HepG2 (cell line): ENCODE results near the gene RGS6. TPM values are rescaled to one million over a fixed set of nuclear protein-coding genes. Genes with fewer than 3 reads are reported as not detected.

ENCODE experiments used
- ATAC-seq: fragments of 200-7000 bp; cut with Tn5 transposase; 3 replicates; pipeline ENCODE4 v1.9.1; 2020; ENCODE audit warnings: mild to moderate bottlenecking, moderate library complexity
- BruUV-seq: library from RNA; stranded (reverse); fragments of 400-500 nt; replicated peaks from 2 replicates; lab custom pipeline; 2021; lab: Mats Ljungman, UMichigan
- CTCF ChIA-PET: fragments of 300-600 bp; formaldehyde crosslinking; extraction: SDS; loops from one replicate; lab custom pipeline; 2021; ENCODE audit warnings: low total read pairs, inconsistent platforms, low intra/inter-chr PET ratio; lab: Yijun Ruan, JAX
- POLR2A ChIA-PET: fragments of 350-600 bp; sonication (Branson Sonifier 250); formaldehyde crosslinking; loops from one replicate; lab custom pipeline; 2020; ENCODE audit warnings: antibody characterized with exemption, inconsistent platforms; lab: Yijun Ruan, JAX
- DNase-seq: peaks from one replicate; pipeline ENCODE4 v3.0.0-alpha.2; 2015; ENCODE audit warnings: low spot score
- FAIRE-seq: peaks from 3 replicates; lab custom pipeline; 2011; peaks lifted over from hg19 to GRCh38; lab: Jason Lieb, UNC
- H2AFZ ChIP-seq: one replicate; pipeline ENCODE4 v1.6.1; 2011; ENCODE audit warnings: low read length, inconsistent platforms
- H3K27ac ChIP-seq: fragments of 300-600 bp; 3 replicates; pipeline ENCODE4 v1.8.0; 2011; ENCODE audit warnings: mixed run types, mild to moderate bottlenecking, mixed read lengths, low read length, inconsistent platforms; ENCODE audit not compliant: insufficient read depth; ENCODE audit errors: extremely low read length
- H3K27me3 ChIP-seq, 2 experiments: fragments of 200-600 bp in 1 of 2; 2 replicates in 1 of 2; 3 replicates in 1 of 2; pipeline versions ENCODE4 v1.6.0 to v1.8.0; 2011; ENCODE audit warnings: low read length in 2 of 2, mild to moderate bottlenecking in 2 of 2, moderate library complexity in 2 of 2, inconsistent platforms in 1 of 2; ENCODE audit not compliant: insufficient read depth in 2 of 2, control insufficient read depth in 1 of 2
- H3K36me3 ChIP-seq, 2 experiments: fragments of 200-600 bp in 1 of 2; replicated peaks in 1 of 2; 2 replicates in 1 of 2; 3 replicates in 1 of 2; pipeline versions ENCODE4 v1.5.1 to v1.8.0; 2011; ENCODE audit warnings: low read length in 2 of 2, inconsistent platforms in 1 of 2; ENCODE audit not compliant: insufficient read depth in 2 of 2, control insufficient read depth in 1 of 2
- H3K4me1 ChIP-seq: 2 replicates; pipeline ENCODE4 v1.5.1; 2012; ENCODE audit warnings: low read length, inconsistent platforms; ENCODE audit not compliant: insufficient read depth
- H3K4me2 ChIP-seq: 2 replicates; pipeline ENCODE4 v1.6.0; 2011; ENCODE audit warnings: low read depth, low read length, inconsistent platforms
- H3K4me3 ChIP-seq, 3 experiments: fragments of 200-600 bp in 1 of 3; sonication (generic), shearing (Covaris generic) in 1 of 3; replicated peaks in 1 of 3; 2 replicates each; pipeline ENCODE4 v1.5.1; 2011 to 2016; ENCODE audit warnings: low read length in 3 of 3, inconsistent platforms in 2 of 3, low read depth in 2 of 3, mild to moderate bottlenecking in 2 of 3, control low read depth in 1 of 3, mixed read lengths in 1 of 3; ENCODE audit not compliant: insufficient read depth in 1 of 3
- H3K79me2 ChIP-seq: one replicate; pipeline ENCODE4 v1.6.1; 2011; ENCODE audit warnings: low read length, inconsistent platforms; ENCODE audit not compliant: insufficient read depth
- H3K9ac ChIP-seq: 2 replicates; pipeline ENCODE4 v1.6.0; 2011; ENCODE audit warnings: mild to moderate bottlenecking, low read depth, low read length, inconsistent platforms; ENCODE audit not compliant: insufficient read depth
- H3K9me3 ChIP-seq: 2 replicates; pipeline ENCODE4 v1.5.1; 2012; ENCODE audit warnings: mild to moderate bottlenecking, low read length
- H4K20me1 ChIP-seq: 2 replicates; pipeline ENCODE4 v1.6.0; 2011; ENCODE audit warnings: inconsistent platforms, mild to moderate bottlenecking, low read length, moderate library complexity; ENCODE audit not compliant: insufficient read depth
- DNMT1 ChIP-seq: sonication (generic); formaldehyde crosslinking; IDR thresholded peaks from 2 replicates; pipeline ENCODE4 v1.5.1; 2020; ENCODE audit warnings: mild to moderate bottlenecking, missing genetic modification reagents
- MEF2D ChIP-seq: sonication (generic); formaldehyde crosslinking; IDR thresholded peaks from 2 replicates; pipeline ENCODE4 v1.5.1; 2020; ENCODE audit warnings: mild to moderate bottlenecking, missing genetic modification reagents
- POLR2AphosphoS2 ChIP-seq: IDR thresholded peaks from 2 replicates; pipeline ENCODE4 v1.6.1; 2011; ENCODE audit warnings: low read depth, low read length, improper control_type of control experiment
- XRCC5 ChIP-seq: fragments of 200-400 bp; formaldehyde crosslinking; optimal IDR thresholded peaks from 2 replicates; pipeline ENCODE3; 2017; ENCODE audit warnings: mild to moderate bottlenecking, low read length
- ZNF570 ChIP-seq: sonication (generic); formaldehyde crosslinking; IDR thresholded peaks from 2 replicates; pipeline ENCODE4 v1.4.0; 2020; ENCODE audit warnings: mild to moderate bottlenecking, missing genetic modification reagents, borderline replicate concordance
- ZNF703 ChIP-seq: sonication (generic); formaldehyde crosslinking; IDR thresholded peaks from 2 replicates; pipeline ENCODE4 v1.5.1; 2020; ENCODE audit warnings: missing genetic modification reagents, mild to moderate bottlenecking, moderate library complexity, borderline replicate concordance
- WGBS: methylation state at CpG from one replicate; pipeline ENCODE4 v1.1.6; 2017; ENCODE audit warnings: low lambda C conversion rate; 5-methylcytosine and 5-hydroxymethylcytosine counted together
- in situ Hi-C: cut with HindIII; loops from 2 replicates; pipeline ENCODE4 v1.10.0; 2017; ENCODE audit warnings: low pct_unique_long_range_greater_than_20kb; ENCODE audit not compliant: extremely low pct_ligation_motif_present
- intact Hi-C: fragments of 100-400 bp; cut with micrococcal nuclease; formaldehyde crosslinking; loops from one replicate; pipeline ENCODE4 v1.10.0; 2022; ENCODE audit not compliant: unreplicated experiment
- polyA plus RNA-seq, 8 experiments: library from polyadenylated mRNA; depleted of rRNA in 3 of 8; stranded (reverse) in 7 of 8; unstranded in 1 of 8; fragments of >200 nt; fragmentation: Illumina TruSeq in 4 of 8; extraction: Trizol in 4 of 8; gene quantifications; 2 replicates each; pipeline versions ENCODE4 v1.2.1 to v1.2.3, GENCODE V29; 2011 to 2016; ENCODE audit warnings: low read depth in 4 of 8, missing spikeins in 1 of 8, mixed read lengths in 1 of 8; ENCODE audit not compliant: insufficient read depth in 1 of 8
- total RNA-seq, 5 experiments: library from RNA; depleted of rRNA; stranded (reverse); fragments of >200 nt; fragmentation: Illumina TruSeq; extraction: Trizol; gene quantifications; 2 replicates each; pipeline ENCODE4 v1.2.3, GENCODE V29; 2016; ENCODE audit warnings: low read depth in 1 of 5
- TF ChIP-seq, protein P1 (sequence below): IDR thresholded peaks from 2 replicates; pipeline ENCODE4 v1.6.1; 2012; ENCODE audit warnings: low read length, improper control_type of control experiment
- TF ChIP-seq, protein P2 (sequence below): sonication (generic); formaldehyde crosslinking; IDR thresholded peaks from 2 replicates; pipeline ENCODE4 v1.9.0; 2021; ENCODE audit warnings: missing genetic modification reagents, borderline replicate concordance

The RGS6 gene
- total and polyA plus RNA-seq, 2 of the 13 experiments (the other 11 are each of a cell fraction or from before 2014, with no cell fraction given), result not detected

- no peaks in the 10 kb centered on the region for H3K4me1 ChIP-seq
- H3K27ac ChIP-seq, result no peak overlapping the region
- H4K20me1 ChIP-seq, result no peaks in the 10 kb centered on the region
- no peak overlapping the region for H3K9ac ChIP-seq
- BruUV-seq, result no TSS peak
- DNase-seq, result no peak
- no peak for TF ChIP-seq ZNF703
- TF ChIP-seq POLR2AphosphoS2, result no peak
- no peak for TF ChIP-seq XRCC5
- TF ChIP-seq, protein P1, sequence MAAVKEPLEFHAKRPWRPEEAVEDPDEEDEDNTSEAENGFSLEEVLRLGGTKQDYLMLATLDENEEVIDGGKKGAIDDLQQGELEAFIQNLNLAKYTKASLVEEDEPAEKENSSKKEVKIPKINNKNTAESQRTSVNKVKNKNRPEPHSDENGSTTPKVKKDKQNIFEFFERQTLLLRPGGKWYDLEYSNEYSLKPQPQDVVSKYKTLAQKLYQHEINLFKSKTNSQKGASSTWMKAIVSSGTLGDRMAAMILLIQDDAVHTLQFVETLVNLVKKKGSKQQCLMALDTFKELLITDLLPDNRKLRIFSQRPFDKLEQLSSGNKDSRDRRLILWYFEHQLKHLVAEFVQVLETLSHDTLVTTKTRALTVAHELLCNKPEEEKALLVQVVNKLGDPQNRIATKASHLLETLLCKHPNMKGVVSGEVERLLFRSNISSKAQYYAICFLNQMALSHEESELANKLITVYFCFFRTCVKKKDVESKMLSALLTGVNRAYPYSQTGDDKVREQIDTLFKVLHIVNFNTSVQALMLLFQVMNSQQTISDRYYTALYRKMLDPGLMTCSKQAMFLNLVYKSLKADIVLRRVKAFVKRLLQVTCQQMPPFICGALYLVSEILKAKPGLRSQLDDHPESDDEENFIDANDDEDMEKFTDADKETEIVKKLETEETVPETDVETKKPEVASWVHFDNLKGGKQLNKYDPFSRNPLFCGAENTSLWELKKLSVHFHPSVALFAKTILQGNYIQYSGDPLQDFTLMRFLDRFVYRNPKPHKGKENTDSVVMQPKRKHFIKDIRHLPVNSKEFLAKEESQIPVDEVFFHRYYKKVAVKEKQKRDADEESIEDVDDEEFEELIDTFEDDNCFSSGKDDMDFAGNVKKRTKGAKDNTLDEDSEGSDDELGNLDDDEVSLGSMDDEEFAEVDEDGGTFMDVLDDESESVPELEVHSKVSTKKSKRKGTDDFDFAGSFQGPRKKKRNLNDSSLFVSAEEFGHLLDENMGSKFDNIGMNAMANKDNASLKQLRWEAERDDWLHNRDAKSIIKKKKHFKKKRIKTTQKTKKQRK, result no peak
- no peak for TF ChIP-seq MEF2D (CRISPR knock-in tag)
- TF ChIP-seq, protein P2, sequence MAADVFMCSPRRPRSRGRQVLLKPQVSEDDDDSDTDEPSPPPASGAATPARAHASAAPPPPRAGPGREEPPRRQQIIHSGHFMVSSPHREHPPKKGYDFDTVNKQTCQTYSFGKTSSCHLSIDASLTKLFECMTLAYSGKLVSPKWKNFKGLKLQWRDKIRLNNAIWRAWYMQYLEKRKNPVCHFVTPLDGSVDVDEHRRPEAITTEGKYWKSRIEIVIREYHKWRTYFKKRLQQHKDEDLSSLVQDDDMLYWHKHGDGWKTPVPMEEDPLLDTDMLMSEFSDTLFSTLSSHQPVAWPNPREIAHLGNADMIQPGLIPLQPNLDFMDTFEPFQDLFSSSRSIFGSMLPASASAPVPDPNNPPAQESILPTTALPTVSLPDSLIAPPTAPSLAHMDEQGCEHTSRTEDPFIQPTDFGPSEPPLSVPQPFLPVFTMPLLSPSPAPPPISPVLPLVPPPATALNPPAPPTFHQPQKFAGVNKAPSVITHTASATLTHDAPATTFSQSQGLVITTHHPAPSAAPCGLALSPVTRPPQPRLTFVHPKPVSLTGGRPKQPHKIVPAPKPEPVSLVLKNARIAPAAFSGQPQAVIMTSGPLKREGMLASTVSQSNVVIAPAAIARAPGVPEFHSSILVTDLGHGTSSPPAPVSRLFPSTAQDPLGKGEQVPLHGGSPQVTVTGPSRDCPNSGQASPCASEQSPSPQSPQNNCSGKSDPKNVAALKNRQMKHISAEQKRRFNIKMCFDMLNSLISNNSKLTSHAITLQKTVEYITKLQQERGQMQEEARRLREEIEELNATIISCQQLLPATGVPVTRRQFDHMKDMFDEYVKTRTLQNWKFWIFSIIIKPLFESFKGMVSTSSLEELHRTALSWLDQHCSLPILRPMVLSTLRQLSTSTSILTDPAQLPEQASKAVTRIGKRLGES (CRISPR knock-in tag), result no peak
- no peak for TF ChIP-seq DNMT1 (CRISPR knock-in tag)
- no peak for TF ChIP-seq ZNF570 (CRISPR knock-in tag)
- WGBS, result 1% methylated on average over 4 of the region's 4 CpGs
- H2AFZ ChIP-seq, result no peak overlapping the region
- in situ Hi-C loops (no loop called here), intact Hi-C loops (no loop called here)
- no peak for FAIRE-seq
- peaks cover 31% of the 10 kb centered on the region for H3K9me3 ChIP-seq
- POLR2A ChIA-PET, result no interaction called here
- H3K4me3 ChIP-seq, result no peak overlapping the region
- ATAC-seq, result no peak
- H3K27me3 ChIP-seq, result no peaks in the 10 kb centered on the region
- CTCF ChIA-PET, result no interaction called here
- H3K79me2 ChIP-seq, result no peaks in the 10 kb centered on the region
- H3K4me2 ChIP-seq, result no peak overlapping the region
- H3K36me3 ChIP-seq, result no peaks in the 10 kb centered on the region
Observed at GRCh38 chr14:72182708-72183432, 250.6 kb downstream of the RGS6 start.
